HG02981 (cell line): ENCODE measurements around the gene PHACTR3.
"Not testable (repeated sequence)": the region's sequence is repeated elsewhere in the genome, so short reads cannot be mapped to it uniquely, and the experiment has no call there.

Source experiments
- ATAC-seq: cut with Tn5 transposase; IDR thresholded peaks from one replicate; pipeline ENCODE4 v1.9.1; 2021; ENCODE audit warnings: mild to moderate bottlenecking, moderate library complexity; ENCODE audit not compliant: unreplicated experiment

PHACTR3 gene

GRCh38 chr20:59603781-59604541 lies at the start of gene PHACTR3:
PHACTR3 (plus strand) TSS chr20:59604540; CDS start chr20:59605015, 475 bp downstream.
- no peak for ATAC-seq

GRCh38 chr20:59557733-59558529 lies 46.4 kb upstream of the PHACTR3 start:
- ATAC-seq: not testable (repeated sequence)

GRCh38 chr20:59559024-59559817 lies 45.1 kb upstream of the PHACTR3 start:
- ATAC-seq: no peak

GRCh38 chr20:59559863-59560262 lies 44.5 kb upstream of the PHACTR3 start:
- no peak for ATAC-seq

GRCh38 chr20:59560588-59561227 lies 43.6 kb upstream of the PHACTR3 start:
- ATAC-seq: no peak

GRCh38 chr20:59561228-59561605 lies 43.1 kb upstream of the PHACTR3 start:
- ATAC-seq: no peak

- ATAC-seq: no peak
These were observed 42.6 kb upstream of the PHACTR3 start for GRCh38 chr20:59561614-59562277.

- ATAC-seq: no peak
These were observed 40.2 kb upstream of the PHACTR3 start for GRCh38 chr20:59564171-59564570.

GRCh38 chr20:59564943-59565342 lies 39.4 kb upstream of the PHACTR3 start:
- ATAC-seq: no peak

GRCh38 chr20:59565768-59566461 lies 38.4 kb upstream of the PHACTR3 start:
- no peak for ATAC-seq

- no peak for ATAC-seq
These were observed 37.5 kb upstream of the PHACTR3 start for GRCh38 chr20:59566631-59567524.

- ATAC-seq: no peak
These were observed 36.5 kb upstream of the PHACTR3 start for GRCh38 chr20:59567585-59568508.

GRCh38 chr20:59568509-59569024 lies 35.8 kb upstream of the PHACTR3 start:
- ATAC-seq: no peak

GRCh38 chr20:59569305-59569704 lies 35.0 kb upstream of the PHACTR3 start:
- ATAC-seq: no peak

- ATAC-seq: no peak
These were observed 33.2 kb upstream of the PHACTR3 start for GRCh38 chr20:59571151-59571550.

- ATAC-seq: peak; percentile 83
These were observed 32.6 kb upstream of the PHACTR3 start for GRCh38 chr20:59571551-59572314.

- ATAC-seq: no peak
These were observed 31.8 kb upstream of the PHACTR3 start for GRCh38 chr20:59572515-59572914.
